Measurements from ENCODE around the gene HK1.

HK1 gene

DNA sequence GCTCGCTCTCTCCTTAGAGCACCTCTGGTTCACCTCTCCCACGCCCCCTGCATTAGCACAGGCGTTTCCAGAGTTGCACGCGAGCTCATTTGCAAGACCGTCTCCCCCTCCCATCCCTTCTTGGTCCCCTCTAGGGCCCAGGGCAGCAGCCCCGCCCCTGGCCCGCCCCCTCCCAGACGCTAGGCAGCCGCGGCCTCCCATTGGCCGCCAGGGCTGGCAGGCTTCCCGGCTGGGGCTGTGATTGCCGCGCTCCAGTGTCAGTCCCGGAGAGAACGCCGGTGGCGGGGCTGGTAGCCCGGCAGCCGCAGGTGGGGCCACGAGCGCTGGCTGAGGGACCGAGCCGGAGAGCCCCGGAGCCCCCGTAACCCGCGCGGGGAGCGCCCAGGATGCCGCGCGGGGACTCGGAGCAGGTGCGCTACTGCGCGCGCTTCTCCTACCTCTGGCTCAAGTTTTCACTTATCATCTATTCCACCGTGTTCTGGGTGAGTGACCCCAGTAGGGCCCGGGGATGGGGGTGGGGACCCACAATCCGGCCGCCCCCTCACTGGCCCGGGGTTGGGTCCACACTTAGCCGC lies 173.0 kb downstream of the HK1 start, which contains the start of gene TSPAN15:
TSPAN15 (plus strand) TSS at position 257 of the 575 bp plus-strand sequence; CDS start at position 387, 130 bp downstream.
- TF ChIP-seq CTCF (IDR thresholded peaks at IDR 0.05; ENCODE audit: low read depth, low read length, missing control alignments) = no peak
- peak; percentile 38 for DNase-seq (ENCODE audit: low read depth)
- H3K4me3 ChIP-seq (ENCODE audit: low read depth, low read length) = peak within 1 kb of the TSS; percentile 63

Data from GM12864 (cell line).